K562 (cell line): ENCODE data around the gene RNU5D-1. TPM values are rescaled to one million over a fixed set of nuclear protein-coding genes. Genes with fewer than 3 reads are reported as not detected.

Experiments
- C11orf30 ChIP-seq: fragments of 450-650 bp; IDR thresholded peaks from 2 replicates; pipeline ENCODE4 v1.6.1; 2016; ENCODE audit warnings: low read depth, mild to moderate bottlenecking
- DIDO1 ChIP-seq: fragments of 450-650 bp; IDR thresholded peaks from 2 replicates; pipeline ENCODE4 v1.6.1; 2016; ENCODE audit warnings: low read depth, missing biosample characterization, missing genetic modification characterization
- GABPB2 ChIP-seq: fragments of 250-450 bp; sonication (Bioruptor Pico); conservative IDR thresholded peaks from 2 replicates; pipeline ENCODE4 v1.5.1; 2021; ENCODE audit warnings: mild to moderate bottlenecking
- HLTF ChIP-seq: fragments of 450-650 bp; IDR thresholded peaks from 2 replicates; pipeline ENCODE4 v1.6.1; 2016
- KAT8 ChIP-seq: fragments of 450-650 bp; IDR thresholded peaks from 2 replicates; pipeline ENCODE4 v1.6.1; 2016; ENCODE audit warnings: low read depth, mild to moderate bottlenecking
- MITF ChIP-seq: IDR thresholded peaks from 2 replicates; pipeline ENCODE4 v1.6.1; 2014; ENCODE audit warnings: antibody characterized with exemption
- PCBP1 ChIP-seq: fragments of 200-400 bp; formaldehyde crosslinking; IDR thresholded peaks from 2 replicates; pipeline ENCODE4 v1.6.1; 2018; ENCODE audit warnings: mild to moderate bottlenecking, low read depth, low read length; ENCODE audit not compliant: poor library complexity, severe bottlenecking
- POLR2H ChIP-seq: IDR thresholded peaks from 2 replicates; pipeline ENCODE4 v1.6.1; 2016; ENCODE audit warnings: missing genetic modification characterization, low read depth, mild to moderate bottlenecking, control low read depth, missing compliant biosample characterization, moderate library complexity
- PTTG1 ChIP-seq: fragments of 450-650 bp; IDR thresholded peaks from 2 replicates; pipeline ENCODE4 v1.6.1; 2016; ENCODE audit warnings: low read depth, mild to moderate bottlenecking, missing genetic modification characterization, missing compliant biosample characterization
- RBBP5 ChIP-seq: fragments of 200-600 bp; sonication (generic); IDR thresholded peaks from 2 replicates; pipeline ENCODE4 v1.6.1; 2012; ENCODE audit warnings: borderline replicate concordance, mild to moderate bottlenecking, low read length, control low read depth, inconsistent platforms; ENCODE audit not compliant: insufficient read depth, poor library complexity, severe bottlenecking
- RFX5 ChIP-seq: IDR thresholded peaks from 2 replicates; pipeline ENCODE4 v1.6.1; 2011; ENCODE audit warnings: low read depth, mild to moderate bottlenecking, improper control_type of control experiment, low read length
- RUNX1 ChIP-seq: sonication (generic); IDR thresholded peaks from 2 replicates; pipeline ENCODE4 v1.6.1; 2016; ENCODE audit warnings: antibody characterized with exemption, low read depth
- SMARCA5 ChIP-seq: fragments of 450-650 bp; IDR thresholded peaks from 2 replicates; pipeline ENCODE4 v1.6.1; 2016
- SMARCC2 ChIP-seq: fragments of 450-650 bp; IDR thresholded peaks from 2 replicates; pipeline ENCODE4 v1.6.1; 2017; ENCODE audit warnings: antibody characterized with exemption, moderate library complexity, mild to moderate bottlenecking, low read depth
- STAG1 ChIP-seq: sonication (generic); formaldehyde crosslinking; IDR thresholded peaks from 2 replicates; pipeline ENCODE4 v1.5.0; 2020; ENCODE audit warnings: missing genetic modification reagents, borderline replicate concordance
- TGIF2 ChIP-seq: sonication (generic); formaldehyde crosslinking; IDR thresholded peaks from 2 replicates; pipeline ENCODE4 v1.8.1; 2022; ENCODE audit warnings: mild to moderate bottlenecking, missing genetic modification reagents, moderate library complexity
- TSHZ1 ChIP-seq: fragments of 250-450 bp; sonication (Bioruptor Pico); IDR thresholded peaks from 2 replicates; pipeline ENCODE4 v1.4.0; 2020; ENCODE audit warnings: mild to moderate bottlenecking, moderate library complexity
- WHSC1 ChIP-seq: IDR thresholded peaks from one replicate; pipeline ENCODE4 v1.6.1; 2012; ENCODE audit warnings: low read length, control low read depth, inconsistent platforms
- XRCC4 ChIP-seq: IDR thresholded peaks from one replicate; pipeline ENCODE4 v1.6.1; 2011; ENCODE audit not compliant: insufficient read depth, insufficient read length; ENCODE audit errors: extremely low read depth
- ZC3H4 ChIP-seq: sonication (generic); formaldehyde crosslinking; IDR thresholded peaks from 2 replicates; pipeline ENCODE4 v1.9.0; 2021; ENCODE audit warnings: missing genetic modification reagents, borderline replicate concordance
- ZEB2 ChIP-seq: fragments of 450-650 bp; IDR thresholded peaks from 2 replicates; pipeline ENCODE4 v1.6.1; 2016
- ZNF23 ChIP-seq: fragments of 250-450 bp; sonication (Bioruptor Pico); IDR thresholded peaks from 2 replicates; pipeline ENCODE4 v1.4.0; 2020; ENCODE audit warnings: mild to moderate bottlenecking
- ZNF24 ChIP-seq: fragments of 450-650 bp; IDR thresholded peaks from 2 replicates; pipeline ENCODE4 v1.6.1; 2016
- ZNF561 ChIP-seq: fragments of 450-650 bp; formaldehyde crosslinking; conservative IDR thresholded peaks from 2 replicates; pipeline ENCODE4 v1.4.0; 2020; ENCODE audit warnings: mild to moderate bottlenecking, moderate library complexity
- ZNF583 ChIP-seq: fragments of 250-450 bp; sonication (Bioruptor Pico); IDR thresholded peaks from 2 replicates; pipeline ENCODE4 v1.4.0; 2020
- polyA plus RNA-seq, 8 experiments: library from polyadenylated mRNA; depleted of rRNA in 4 of 8; stranded (reverse) in 5 of 8; unstranded in 3 of 8; fragments of >200 nt; fragmentation: Nextera tagmentation in 2 of 8; fragmentation: Illumina TruSeq in 1 of 8; extraction: Ambion mirVana in 2 of 8; extraction: Trizol in 1 of 8; gene quantifications; 2 replicates each; pipeline versions ENCODE4 v1.2.1 to v1.2.3, GENCODE V29; 2011 to 2014; ENCODE audit warnings: inconsistent platforms in 1 of 8, missing spikeins in 1 of 8
- total RNA-seq, 7 experiments: library from RNA; depleted of rRNA in 6 of 7; stranded (reverse); fragments of >200 nt in 6 of 7; fragmentation: Illumina TruSeq in 2 of 7; extraction: Trizol in 2 of 7; gene quantifications; 2 replicates each; pipeline versions ENCODE4 v1.2.1 to v1.2.3, GENCODE V29; 2011 to 2021; ENCODE audit warnings: low replicate concordance in 1 of 7
- TF ChIP-seq, protein P1 (sequence below): fragments of 450-650 bp; IDR thresholded peaks from 2 replicates; pipeline ENCODE4 v1.6.1; 2016

RNU5D-1 gene
- total and polyA plus RNA-seq, 9 of the 15 experiments (the other 6 are each of a cell fraction or from before 2014, with no cell fraction given), result under 0.01 TPM; not detected in 8

GRCh38 chr1:44775930-44776729 lies 45.2 kb upstream of the RNU5D-1 start (continued):
- TF ChIP-seq RFX5 (no peak), ZNF583 (CRISPR knock-in tag) (no peak), STAG1 (no peak), XRCC4 (no peak), ZC3H4 (no peak), ZNF24 (no peak), RUNX1 (no peak), ZNF23 (CRISPR knock-in tag) (no peak), KAT8 (no peak), SMARCA5 (no peak), C11orf30 (no peak), ZEB2 (no peak), TSHZ1 (CRISPR knock-in tag) (no peak), PCBP1 (no peak), HLTF (no peak), DIDO1 (tag) (no peak), TGIF2 (CRISPR knock-in tag) (peak; percentile 84; the same call in 1 of the 2 replicates), SMARCC2 (no peak), POLR2H (no peak), PTTG1 (tag) (no peak), GABPB2 (CRISPR knock-in tag) (no peak), RBBP5 (no peak), ZNF561 (CRISPR knock-in tag) (no peak), MITF (no peak), WHSC1 (no peak)
- TF ChIP-seq, protein P1, sequence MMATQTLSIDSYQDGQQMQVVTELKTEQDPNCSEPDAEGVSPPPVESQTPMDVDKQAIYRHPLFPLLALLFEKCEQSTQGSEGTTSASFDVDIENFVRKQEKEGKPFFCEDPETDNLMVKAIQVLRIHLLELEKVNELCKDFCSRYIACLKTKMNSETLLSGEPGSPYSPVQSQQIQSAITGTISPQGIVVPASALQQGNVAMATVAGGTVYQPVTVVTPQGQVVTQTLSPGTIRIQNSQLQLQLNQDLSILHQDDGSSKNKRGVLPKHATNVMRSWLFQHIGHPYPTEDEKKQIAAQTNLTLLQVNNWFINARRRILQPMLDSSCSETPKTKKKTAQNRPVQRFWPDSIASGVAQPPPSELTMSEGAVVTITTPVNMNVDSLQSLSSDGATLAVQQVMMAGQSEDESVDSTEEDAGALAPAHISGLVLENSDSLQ, result no peak
